K562 (cell line): ENCODE results near the gene NTRK3.

Experiments
- ESRRA ChIP-seq: fragments of 450-650 bp; IDR thresholded peaks from 2 replicates; pipeline ENCODE4 v1.6.1; 2014; ENCODE audit warnings: low read depth, mild to moderate bottlenecking, moderate library complexity, borderline replicate concordance
- EZH2 ChIP-seq: IDR thresholded peaks from 2 replicates; pipeline ENCODE4 v1.6.1; 2012; ENCODE audit warnings: low read depth, mild to moderate bottlenecking, inconsistent platforms, low read length, borderline replicate concordance
- HOXB6 ChIP-seq: fragments of 250-450 bp; sonication (Bioruptor Pico); IDR thresholded peaks from 2 replicates; pipeline ENCODE4 v1.5.1; 2022; ENCODE audit warnings: mild to moderate bottlenecking, borderline replicate concordance
- KAT8 ChIP-seq: fragments of 450-650 bp; IDR thresholded peaks from 2 replicates; pipeline ENCODE4 v1.6.1; 2016; ENCODE audit warnings: low read depth, mild to moderate bottlenecking
- MTF1 ChIP-seq: fragments of 250-450 bp; sonication (Bioruptor Pico); IDR thresholded peaks from 2 replicates; pipeline ENCODE4 v1.9.0; 2021; ENCODE audit warnings: moderate library complexity, mild to moderate bottlenecking, inconsistent platforms, borderline replicate concordance
- SNRNP70 ChIP-seq: fragments of 200-400 bp; formaldehyde crosslinking; optimal IDR thresholded peaks from 2 replicates; pipeline ENCODE3; 2017; ENCODE audit warnings: low read depth, low read length
- ZNF583 ChIP-seq: fragments of 250-450 bp; sonication (Bioruptor Pico); IDR thresholded peaks from 2 replicates; pipeline ENCODE4 v1.4.0; 2020
- TF ChIP-seq, protein P1 (sequence below): sonication (generic); formaldehyde crosslinking; IDR thresholded peaks from 2 replicates; pipeline ENCODE4 v1.8.0; 2023; ENCODE audit warnings: missing genetic modification reagents, mild to moderate bottlenecking, borderline replicate concordance
- TF ChIP-seq, protein P2 (sequence below): fragments of 200-400 bp; formaldehyde crosslinking; IDR thresholded peaks from 2 replicates; pipeline ENCODE4 v1.6.1; 2017; ENCODE audit warnings: mild to moderate bottlenecking, low read depth, low read length, moderate library complexity
- TF ChIP-seq, protein P3 (sequence below): sonication (generic); formaldehyde crosslinking; IDR thresholded peaks from 2 replicates; pipeline ENCODE4 v1.8.1; 2023; ENCODE audit warnings: mild to moderate bottlenecking, missing genetic modification reagents
- TF ChIP-seq, protein P4 (sequence below), 3 experiments: IDR thresholded peaks in 2 of 3; conservative IDR thresholded peaks in 1 of 3; 2 replicates each; pipeline ENCODE4 v1.5.1; 2011 to 2012; ENCODE audit warnings: low read length in 3 of 3, mild to moderate bottlenecking in 3 of 3, control low read depth in 2 of 3, improper control_type of control experiment in 1 of 3, inconsistent platforms in 1 of 3, low read depth in 1 of 3, mixed read lengths in 1 of 3, moderate library complexity in 1 of 3; ENCODE audit not compliant: insufficient read depth in 2 of 3
- TF ChIP-seq, protein P5 (sequence below), 2 experiments: fragments of 450-650 bp; formaldehyde crosslinking in 1 of 2; IDR thresholded peaks; 2 replicates each; pipeline versions ENCODE4 v1.4.0 to v1.6.1; 2014 to 2020; ENCODE audit warnings: mild to moderate bottlenecking in 2 of 2, borderline replicate concordance in 1 of 2, low read depth in 1 of 2

GRCh38 chr15:88267720-88268119 lies 11.2 kb upstream of the NTRK3 start:
- TF ChIP-seq, protein P1, sequence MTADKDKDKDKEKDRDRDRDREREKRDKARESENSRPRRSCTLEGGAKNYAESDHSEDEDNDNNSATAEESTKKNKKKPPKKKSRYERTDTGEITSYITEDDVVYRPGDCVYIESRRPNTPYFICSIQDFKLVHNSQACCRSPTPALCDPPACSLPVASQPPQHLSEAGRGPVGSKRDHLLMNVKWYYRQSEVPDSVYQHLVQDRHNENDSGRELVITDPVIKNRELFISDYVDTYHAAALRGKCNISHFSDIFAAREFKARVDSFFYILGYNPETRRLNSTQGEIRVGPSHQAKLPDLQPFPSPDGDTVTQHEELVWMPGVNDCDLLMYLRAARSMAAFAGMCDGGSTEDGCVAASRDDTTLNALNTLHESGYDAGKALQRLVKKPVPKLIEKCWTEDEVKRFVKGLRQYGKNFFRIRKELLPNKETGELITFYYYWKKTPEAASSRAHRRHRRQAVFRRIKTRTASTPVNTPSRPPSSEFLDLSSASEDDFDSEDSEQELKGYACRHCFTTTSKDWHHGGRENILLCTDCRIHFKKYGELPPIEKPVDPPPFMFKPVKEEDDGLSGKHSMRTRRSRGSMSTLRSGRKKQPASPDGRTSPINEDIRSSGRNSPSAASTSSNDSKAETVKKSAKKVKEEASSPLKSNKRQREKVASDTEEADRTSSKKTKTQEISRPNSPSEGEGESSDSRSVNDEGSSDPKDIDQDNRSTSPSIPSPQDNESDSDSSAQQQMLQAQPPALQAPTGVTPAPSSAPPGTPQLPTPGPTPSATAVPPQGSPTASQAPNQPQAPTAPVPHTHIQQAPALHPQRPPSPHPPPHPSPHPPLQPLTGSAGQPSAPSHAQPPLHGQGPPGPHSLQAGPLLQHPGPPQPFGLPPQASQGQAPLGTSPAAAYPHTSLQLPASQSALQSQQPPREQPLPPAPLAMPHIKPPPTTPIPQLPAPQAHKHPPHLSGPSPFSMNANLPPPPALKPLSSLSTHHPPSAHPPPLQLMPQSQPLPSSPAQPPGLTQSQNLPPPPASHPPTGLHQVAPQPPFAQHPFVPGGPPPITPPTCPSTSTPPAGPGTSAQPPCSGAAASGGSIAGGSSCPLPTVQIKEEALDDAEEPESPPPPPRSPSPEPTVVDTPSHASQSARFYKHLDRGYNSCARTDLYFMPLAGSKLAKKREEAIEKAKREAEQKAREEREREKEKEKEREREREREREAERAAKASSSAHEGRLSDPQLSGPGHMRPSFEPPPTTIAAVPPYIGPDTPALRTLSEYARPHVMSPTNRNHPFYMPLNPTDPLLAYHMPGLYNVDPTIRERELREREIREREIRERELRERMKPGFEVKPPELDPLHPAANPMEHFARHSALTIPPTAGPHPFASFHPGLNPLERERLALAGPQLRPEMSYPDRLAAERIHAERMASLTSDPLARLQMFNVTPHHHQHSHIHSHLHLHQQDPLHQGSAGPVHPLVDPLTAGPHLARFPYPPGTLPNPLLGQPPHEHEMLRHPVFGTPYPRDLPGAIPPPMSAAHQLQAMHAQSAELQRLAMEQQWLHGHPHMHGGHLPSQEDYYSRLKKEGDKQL, result no peak
- no peak for TF ChIP-seq HOXB6
- no peak for TF ChIP-seq SNRNP70
- TF ChIP-seq, protein P2, sequence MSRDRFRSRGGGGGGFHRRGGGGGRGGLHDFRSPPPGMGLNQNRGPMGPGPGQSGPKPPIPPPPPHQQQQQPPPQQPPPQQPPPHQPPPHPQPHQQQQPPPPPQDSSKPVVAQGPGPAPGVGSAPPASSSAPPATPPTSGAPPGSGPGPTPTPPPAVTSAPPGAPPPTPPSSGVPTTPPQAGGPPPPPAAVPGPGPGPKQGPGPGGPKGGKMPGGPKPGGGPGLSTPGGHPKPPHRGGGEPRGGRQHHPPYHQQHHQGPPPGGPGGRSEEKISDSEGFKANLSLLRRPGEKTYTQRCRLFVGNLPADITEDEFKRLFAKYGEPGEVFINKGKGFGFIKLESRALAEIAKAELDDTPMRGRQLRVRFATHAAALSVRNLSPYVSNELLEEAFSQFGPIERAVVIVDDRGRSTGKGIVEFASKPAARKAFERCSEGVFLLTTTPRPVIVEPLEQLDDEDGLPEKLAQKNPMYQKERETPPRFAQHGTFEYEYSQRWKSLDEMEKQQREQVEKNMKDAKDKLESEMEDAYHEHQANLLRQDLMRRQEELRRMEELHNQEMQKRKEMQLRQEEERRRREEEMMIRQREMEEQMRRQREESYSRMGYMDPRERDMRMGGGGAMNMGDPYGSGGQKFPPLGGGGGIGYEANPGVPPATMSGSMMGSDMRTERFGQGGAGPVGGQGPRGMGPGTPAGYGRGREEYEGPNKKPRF, result no peak
- no peak for TF ChIP-seq MTF1 (CRISPR knock-in tag)
- TF ChIP-seq ESRRA, result no peak
- TF ChIP-seq KAT8, result no peak
- TF ChIP-seq, protein P3, sequence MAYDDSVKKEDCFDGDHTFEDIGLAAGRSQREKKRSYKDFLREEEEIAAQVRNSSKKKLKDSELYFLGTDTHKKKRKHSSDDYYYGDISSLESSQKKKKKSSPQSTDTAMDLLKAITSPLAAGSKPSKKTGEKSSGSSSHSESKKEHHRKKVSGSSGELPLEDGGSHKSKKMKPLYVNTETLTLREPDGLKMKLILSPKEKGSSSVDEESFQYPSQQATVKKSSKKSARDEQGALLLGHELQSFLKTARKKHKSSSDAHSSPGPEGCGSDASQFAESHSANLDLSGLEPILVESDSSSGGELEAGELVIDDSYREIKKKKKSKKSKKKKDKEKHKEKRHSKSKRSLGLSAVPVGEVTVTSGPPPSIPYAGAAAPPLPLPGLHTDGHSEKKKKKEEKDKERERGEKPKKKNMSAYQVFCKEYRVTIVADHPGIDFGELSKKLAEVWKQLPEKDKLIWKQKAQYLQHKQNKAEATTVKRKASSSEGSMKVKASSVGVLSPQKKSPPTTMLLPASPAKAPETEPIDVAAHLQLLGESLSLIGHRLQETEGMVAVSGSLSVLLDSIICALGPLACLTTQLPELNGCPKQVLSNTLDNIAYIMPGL (CRISPR knock-in tag), result no peak
- TF ChIP-seq, protein P4, sequence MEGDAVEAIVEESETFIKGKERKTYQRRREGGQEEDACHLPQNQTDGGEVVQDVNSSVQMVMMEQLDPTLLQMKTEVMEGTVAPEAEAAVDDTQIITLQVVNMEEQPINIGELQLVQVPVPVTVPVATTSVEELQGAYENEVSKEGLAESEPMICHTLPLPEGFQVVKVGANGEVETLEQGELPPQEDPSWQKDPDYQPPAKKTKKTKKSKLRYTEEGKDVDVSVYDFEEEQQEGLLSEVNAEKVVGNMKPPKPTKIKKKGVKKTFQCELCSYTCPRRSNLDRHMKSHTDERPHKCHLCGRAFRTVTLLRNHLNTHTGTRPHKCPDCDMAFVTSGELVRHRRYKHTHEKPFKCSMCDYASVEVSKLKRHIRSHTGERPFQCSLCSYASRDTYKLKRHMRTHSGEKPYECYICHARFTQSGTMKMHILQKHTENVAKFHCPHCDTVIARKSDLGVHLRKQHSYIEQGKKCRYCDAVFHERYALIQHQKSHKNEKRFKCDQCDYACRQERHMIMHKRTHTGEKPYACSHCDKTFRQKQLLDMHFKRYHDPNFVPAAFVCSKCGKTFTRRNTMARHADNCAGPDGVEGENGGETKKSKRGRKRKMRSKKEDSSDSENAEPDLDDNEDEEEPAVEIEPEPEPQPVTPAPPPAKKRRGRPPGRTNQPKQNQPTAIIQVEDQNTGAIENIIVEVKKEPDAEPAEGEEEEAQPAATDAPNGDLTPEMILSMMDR (IDR thresholded peaks at IDR 0.05 in 2 of 3, conservative IDR thresholded peaks at IDR 0.05 in 1 of 3; ENCODE audit: insufficient read depth in 2 of 3, low read depth in 1 of 3, low read length in 3 of 3), result no peak
- TF ChIP-seq, protein P5, sequence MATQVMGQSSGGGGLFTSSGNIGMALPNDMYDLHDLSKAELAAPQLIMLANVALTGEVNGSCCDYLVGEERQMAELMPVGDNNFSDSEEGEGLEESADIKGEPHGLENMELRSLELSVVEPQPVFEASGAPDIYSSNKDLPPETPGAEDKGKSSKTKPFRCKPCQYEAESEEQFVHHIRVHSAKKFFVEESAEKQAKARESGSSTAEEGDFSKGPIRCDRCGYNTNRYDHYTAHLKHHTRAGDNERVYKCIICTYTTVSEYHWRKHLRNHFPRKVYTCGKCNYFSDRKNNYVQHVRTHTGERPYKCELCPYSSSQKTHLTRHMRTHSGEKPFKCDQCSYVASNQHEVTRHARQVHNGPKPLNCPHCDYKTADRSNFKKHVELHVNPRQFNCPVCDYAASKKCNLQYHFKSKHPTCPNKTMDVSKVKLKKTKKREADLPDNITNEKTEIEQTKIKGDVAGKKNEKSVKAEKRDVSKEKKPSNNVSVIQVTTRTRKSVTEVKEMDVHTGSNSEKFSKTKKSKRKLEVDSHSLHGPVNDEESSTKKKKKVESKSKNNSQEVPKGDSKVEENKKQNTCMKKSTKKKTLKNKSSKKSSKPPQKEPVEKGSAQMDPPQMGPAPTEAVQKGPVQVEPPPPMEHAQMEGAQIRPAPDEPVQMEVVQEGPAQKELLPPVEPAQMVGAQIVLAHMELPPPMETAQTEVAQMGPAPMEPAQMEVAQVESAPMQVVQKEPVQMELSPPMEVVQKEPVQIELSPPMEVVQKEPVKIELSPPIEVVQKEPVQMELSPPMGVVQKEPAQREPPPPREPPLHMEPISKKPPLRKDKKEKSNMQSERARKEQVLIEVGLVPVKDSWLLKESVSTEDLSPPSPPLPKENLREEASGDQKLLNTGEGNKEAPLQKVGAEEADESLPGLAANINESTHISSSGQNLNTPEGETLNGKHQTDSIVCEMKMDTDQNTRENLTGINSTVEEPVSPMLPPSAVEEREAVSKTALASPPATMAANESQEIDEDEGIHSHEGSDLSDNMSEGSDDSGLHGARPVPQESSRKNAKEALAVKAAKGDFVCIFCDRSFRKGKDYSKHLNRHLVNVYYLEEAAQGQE (IDR thresholded peaks at IDR 0.05; ENCODE audit: borderline replicate concordance), result no peak
- TF ChIP-seq, protein P5 (CRISPR knock-in tag; IDR thresholded peaks at IDR 0.05; ENCODE audit: low read depth), result no peak
- TF ChIP-seq EZH2, result no peak
- no peak for TF ChIP-seq ZNF583 (CRISPR knock-in tag)
